NCI-H2081 (cell line): ENCODE results near the gene NEDD8.

Experiments
- DNase-seq, 2 experiments: peaks; one replicate each; lab custom pipeline; 2025; lab: John Stamatoyannopoulos, UW

The NEDD8 gene

GRCh38 chr14:24196071-24197055, 35.8 kb downstream of the NEDD8 start:
- no peak for DNase-seq

- DNase-seq, result peak; percentile 72 to 82
These were observed 36.7 kb downstream of the NEDD8 start, which contains the start of gene TM9SF1 for GRCh38 chr14:24195186-24196070. TSS of gene TM9SF1 (minus strand) at chr14:24195441. CDS start at chr14:24195019, 422 bp downstream.

GRCh38 chr14:24194873-24195185, 37.3 kb downstream of the NEDD8 start:
- DNase-seq, result no peak

GRCh38 chr14:24194186-24194872, 37.8 kb downstream of the NEDD8 start:
- no peak for DNase-seq

GRCh38 chr14:24192933-24193332, 39.2 kb downstream of the NEDD8 start:
- no peak for DNase-seq

- no peak for DNase-seq
These were observed 41.8 kb downstream of the NEDD8 start for GRCh38 chr14:24190416-24190815.

- no peak for DNase-seq
These were observed 42.7 kb downstream of the NEDD8 start for GRCh38 chr14:24189460-24189859.

- DNase-seq, result no peak
These were observed 43.1 kb downstream of the NEDD8 start for GRCh38 chr14:24189059-24189375.

GRCh38 chr14:24188251-24189058, 43.7 kb downstream of the NEDD8 start, which contains the start of gene IPO4:
TSS of gene IPO4 (minus strand) at chr14:24188816. CDS start at chr14:24188787, 29 bp downstream.
- peak; percentile 97 to 98 for DNase-seq

- DNase-seq, result no peak
These were observed 44.6 kb downstream of the NEDD8 start for GRCh38 chr14:24187539-24187915.

- DNase-seq, result no peak
These were observed 45.2 kb downstream of the NEDD8 start for GRCh38 chr14:24186831-24187538.

- DNase-seq, result no peak
These were observed 46.4 kb downstream of the NEDD8 start for GRCh38 chr14:24185741-24186140.

- DNase-seq, result no peak
These were observed 47.1 kb downstream of the NEDD8 start for GRCh38 chr14:24185026-24185425.

- no peak for DNase-seq
These were observed 47.8 kb downstream of the NEDD8 start for GRCh38 chr14:24184104-24184970.

- no peak for DNase-seq
These were observed 49.1 kb downstream of the NEDD8 start for GRCh38 chr14:24183014-24183481.

- no peak for DNase-seq
These were observed 49.9 kb downstream of the NEDD8 start for GRCh38 chr14:24182110-24182882.

GRCh38 chr14:24181371-24182077, 50.6 kb downstream of the NEDD8 start:
- no peak for DNase-seq
